Ectodermal cell (in vitro differentiated cells): ENCODE results near the gene INSM1.

Experiments used
- H3K27ac ChIP-seq: 2 replicates; pipeline ENCODE4 v1.7.0; 2013; ENCODE audit warnings: mild to moderate bottlenecking, low read depth, low read length; ENCODE audit not compliant: insufficient read depth, poor library complexity, severe bottlenecking
- H3K27me3 ChIP-seq: 2 replicates; pipeline ENCODE4 v1.7.0; 2013; ENCODE audit warnings: mild to moderate bottlenecking, low read length; ENCODE audit not compliant: insufficient read depth, control insufficient read depth, poor library complexity, severe bottlenecking
- H3K36me3 ChIP-seq: one replicate; pipeline ENCODE4 v1.7.0; 2013; ENCODE audit warnings: low read length; ENCODE audit not compliant: control insufficient read depth, insufficient read depth
- H3K4me1 ChIP-seq: one replicate; pipeline ENCODE4 v1.7.0; 2013; ENCODE audit warnings: low read length; ENCODE audit not compliant: control insufficient read depth, insufficient read depth
- H3K4me3 ChIP-seq: 2 replicates; pipeline ENCODE4 v1.7.0; 2013; ENCODE audit warnings: low read depth, low read length, control low read depth; ENCODE audit not compliant: insufficient read depth
- H3K9me3 ChIP-seq: 2 replicates; pipeline ENCODE4 v1.7.0; 2013; ENCODE audit warnings: mild to moderate bottlenecking, low read length, moderate library complexity; ENCODE audit not compliant: control insufficient read depth
- WGBS, 2 experiments: methylation state at CpG; one replicate each; pipeline ENCODE4 v1.1.7; 2013; ENCODE audit warnings: missing lambda C conversion rate in 2 of 2; 5-methylcytosine and 5-hydroxymethylcytosine counted together

Gene INSM1

GRCh38 chr20:20406306-20406705 lies 38.4 kb downstream of the INSM1 start:
- Histone ChIP-seq H3K27me3 (peaks cover 7% of the 10 kb centered on the region), H3K4me3 (no peak overlapping the region), H3K9me3 (no peaks in the 10 kb centered on the region), H3K4me1 (peaks cover 17% of the 10 kb centered on the region), H3K27ac (no peak overlapping the region), H3K36me3 (no peaks in the 10 kb centered on the region)
- WGBS, 2 experiments, result 92 to 98% methylated on average over 2 of the region's 2 CpGs

GRCh38 chr20:20407891-20408805 lies 40.2 kb downstream of the INSM1 start:
- H3K9me3 ChIP-seq, result no peaks in the 10 kb centered on the region
- WGBS, 2 experiments, result 75 to 78% methylated on average over 5 of the region's 6 CpGs
- H3K4me3 ChIP-seq, result no peak overlapping the region
- no peaks in the 10 kb centered on the region for H3K36me3 ChIP-seq
- peaks cover 23% of the 10 kb centered on the region for H3K27me3 ChIP-seq
- peaks cover 33% of the 10 kb centered on the region for H3K4me1 ChIP-seq
- H3K27ac ChIP-seq, result no peak overlapping the region

GRCh38 chr20:20409331-20409730 lies 41.4 kb downstream of the INSM1 start:
- no peaks in the 10 kb centered on the region for H3K36me3 ChIP-seq
- H3K4me3 ChIP-seq, result no peak overlapping the region
- H3K27ac ChIP-seq, result no peak overlapping the region
- H3K4me1 ChIP-seq, result peaks cover 37% of the 10 kb centered on the region
- no peaks in the 10 kb centered on the region for H3K9me3 ChIP-seq
- WGBS, 2 experiments, result 83 to 94% methylated on average over 4 of the region's 4 CpGs
- peaks cover 23% of the 10 kb centered on the region for H3K27me3 ChIP-seq

GRCh38 chr20:20410678-20411077 lies 42.8 kb downstream of the INSM1 start:
- H3K27ac ChIP-seq, result no peak overlapping the region
- H3K27me3 ChIP-seq, result peaks cover 34% of the 10 kb centered on the region
- no peak overlapping the region for H3K4me3 ChIP-seq
- no peaks in the 10 kb centered on the region for H3K9me3 ChIP-seq
- WGBS, 2 experiments, result 0 to 1% methylated on average over 6 of the region's 6 CpGs
- H3K4me1 ChIP-seq, result peaks cover 37% of the 10 kb centered on the region
- no peaks in the 10 kb centered on the region for H3K36me3 ChIP-seq

GRCh38 chr20:20411402-20411801 lies 43.5 kb downstream of the INSM1 start:
- peaks cover 41% of the 10 kb centered on the region for H3K27me3 ChIP-seq
- no peak overlapping the region for H3K4me3 ChIP-seq
- no peaks in the 10 kb centered on the region for H3K9me3 ChIP-seq
- no peak overlapping the region for H3K27ac ChIP-seq
- H3K36me3 ChIP-seq, result no peaks in the 10 kb centered on the region
- peaks cover 37% of the 10 kb centered on the region for H3K4me1 ChIP-seq
- WGBS, 2 experiments, result 66 to 69% methylated on average over 12 of the region's 12 CpGs

GRCh38 chr20:20411836-20412235 lies 43.9 kb downstream of the INSM1 start:
- H3K4me1 ChIP-seq, result peaks cover 37% of the 10 kb centered on the region
- H3K36me3 ChIP-seq, result no peaks in the 10 kb centered on the region
- no peaks in the 10 kb centered on the region for H3K9me3 ChIP-seq
- WGBS, 2 experiments, result 80 to 84% methylated on average over 17 of the region's 17 CpGs
- no peak overlapping the region for H3K4me3 ChIP-seq
- no peak overlapping the region for H3K27ac ChIP-seq
- peaks cover 41% of the 10 kb centered on the region for H3K27me3 ChIP-seq

- Histone ChIP-seq H3K27ac (peak overlapping the region; percentile 20), H3K4me1 (peaks cover 37% of the 10 kb centered on the region), H3K36me3 (no peaks in the 10 kb centered on the region), H3K4me3 (no peak overlapping the region), H3K9me3 (no peaks in the 10 kb centered on the region), H3K27me3 (peaks cover 41% of the 10 kb centered on the region)
- 55 to 56% methylated on average over 9 of the region's 9 CpGs for WGBS, 2 experiments
Measured at GRCh38 chr20:20412750-20413149, 44.8 kb downstream of the INSM1 start.

GRCh38 chr20:20413810-20414281 lies 45.9 kb downstream of the INSM1 start:
- Histone ChIP-seq H3K4me3 (no peak overlapping the region), H3K4me1 (peaks cover 37% of the 10 kb centered on the region), H3K27me3 (peaks cover 41% of the 10 kb centered on the region), H3K36me3 (no peaks in the 10 kb centered on the region), H3K27ac (no peak overlapping the region), H3K9me3 (no peaks in the 10 kb centered on the region)
- WGBS, 2 experiments, result 47% methylated on average over 21 of the region's 21 CpGs

- no peak overlapping the region for H3K27ac ChIP-seq
- peaks cover 37% of the 10 kb centered on the region for H3K4me1 ChIP-seq
Measured at GRCh38 chr20:20414640-20415220, 46.8 kb downstream of the INSM1 start.

GRCh38 chr20:20415321-20415720 lies 47.4 kb downstream of the INSM1 start:
- Histone ChIP-seq H3K27me3 (peaks cover 41% of the 10 kb centered on the region), H3K27ac (no peak overlapping the region), H3K9me3 (no peaks in the 10 kb centered on the region), H3K36me3 (no peaks in the 10 kb centered on the region), H3K4me3 (no peak overlapping the region), H3K4me1 (peaks cover 34% of the 10 kb centered on the region)
- WGBS, 2 experiments, result 80 to 90% methylated on average over 1 of the region's 1 CpG

More at GRCh38 chr20:20414640-20415220, 46.8 kb downstream of the INSM1 start:
- Histone ChIP-seq H3K36me3 (no peaks in the 10 kb centered on the region), H3K9me3 (no peaks in the 10 kb centered on the region), H3K27me3 (peaks cover 41% of the 10 kb centered on the region), H3K4me3 (no peak overlapping the region)
- 84 to 91% methylated on average over 5 of the region's 5 CpGs for WGBS, 2 experiments
